IMR-90 (cell line): ENCODE data around the gene PHF20. TPM values are rescaled to one million over a fixed set of nuclear protein-coding genes. Genes with fewer than 3 reads are reported as not detected.

Experiments
- ATAC-seq: fragments of 200-7000 bp; cut with Tn5 transposase; 2 replicates; pipeline ENCODE4 v1.9.1; 2020; ENCODE audit warnings: low read depth, mild to moderate bottlenecking, moderate library complexity
- BruUV-seq: library from RNA; stranded (reverse); fragments of 400-500 nt; replicated peaks from 2 replicates; lab custom pipeline; 2021; lab: Mats Ljungman, UMichigan
- CTCF ChIA-PET: fragments of 300-600 bp; formaldehyde crosslinking; extraction: SDS; loops from one replicate; lab custom pipeline; 2021; ENCODE audit warnings: antibody characterized with exemption; lab: Yijun Ruan, JAX
- POLR2A ChIA-PET: fragments of 300-600 bp; sonication (Branson Sonifier 250); formaldehyde crosslinking; loops from one replicate; lab custom pipeline; 2022; ENCODE audit warnings: antibody characterized with exemption; ENCODE audit not compliant: unreplicated experiment; lab: Charles Lee
- DNase-seq: peaks from one replicate; pipeline ENCODE4 v3.0.0; 2013
- H2AFZ ChIP-seq: replicated peaks from 2 replicates; pipeline ENCODE3; 2013; ENCODE audit warnings: low read length, mild to moderate bottlenecking; ENCODE audit not compliant: poor library complexity
- H2AK5ac ChIP-seq: 2 replicates; pipeline ENCODE4 v1.6.1; 2013; ENCODE audit warnings: low read depth, low read length, inconsistent platforms
- H2AK9ac ChIP-seq: replicated peaks from 2 replicates; pipeline ENCODE3; 2013; ENCODE audit warnings: mild to moderate bottlenecking, low read depth, low read length, moderate library complexity; ENCODE audit not compliant: poor library complexity
- H2BK120ac ChIP-seq: 2 replicates; pipeline ENCODE4 v1.6.1; 2013; ENCODE audit warnings: low read depth, low read length, inconsistent platforms
- H2BK15ac ChIP-seq: 3 replicates; pipeline ENCODE4 v1.6.1; 2013; ENCODE audit warnings: low read depth, low read length, inconsistent platforms
- H2BK20ac ChIP-seq: 2 replicates; pipeline ENCODE4 v1.6.1; 2013; ENCODE audit warnings: low read depth, mild to moderate bottlenecking, inconsistent platforms, low read length, moderate library complexity
- H2BK5ac ChIP-seq: 2 replicates; pipeline ENCODE4 v1.6.1; 2013; ENCODE audit warnings: mild to moderate bottlenecking, low read depth, low read length, inconsistent platforms; ENCODE audit not compliant: poor library complexity, severe bottlenecking
- H3K14ac ChIP-seq: replicated peaks from 2 replicates; pipeline ENCODE4 v1.6.1; 2013; ENCODE audit warnings: low read depth, low read length, inconsistent platforms
- H3K18ac ChIP-seq: 2 replicates; pipeline ENCODE4 v1.6.1; 2013; ENCODE audit warnings: low read depth, low read length, control low read depth
- H3K23ac ChIP-seq: 2 replicates; pipeline ENCODE4 v1.6.1; 2013; ENCODE audit warnings: low read depth, low read length, inconsistent platforms
- H3K27ac ChIP-seq: 2 replicates; pipeline ENCODE4 v1.5.1; 2013; ENCODE audit warnings: mild to moderate bottlenecking, control low read depth, low read length; ENCODE audit not compliant: insufficient read depth
- H3K27me3 ChIP-seq: 2 replicates; pipeline ENCODE4 v1.6.1; 2013; ENCODE audit warnings: low read length; ENCODE audit not compliant: control insufficient read depth, insufficient read depth
- H3K36me3 ChIP-seq: 2 replicates; pipeline ENCODE4 v1.6.1; 2013; ENCODE audit warnings: low read length, mixed read lengths; ENCODE audit not compliant: control insufficient read depth, insufficient read depth
- H3K4ac ChIP-seq: 2 replicates; pipeline ENCODE4 v1.6.1; 2013; ENCODE audit warnings: low read depth, low read length, inconsistent platforms
- H3K4me1 ChIP-seq: 2 replicates; pipeline ENCODE4 v1.6.1; 2013; ENCODE audit warnings: low read length, mixed read lengths; ENCODE audit not compliant: control insufficient read depth, insufficient read depth
- H3K4me2 ChIP-seq: 2 replicates; pipeline ENCODE4 v1.6.1; 2013; ENCODE audit warnings: low read depth, mild to moderate bottlenecking, control low read depth, low read length, moderate library complexity
- H3K4me3 ChIP-seq: 2 replicates; pipeline ENCODE4 v1.5.1; 2013; ENCODE audit warnings: low read depth, mild to moderate bottlenecking, control low read depth, low read length, moderate library complexity; ENCODE audit not compliant: insufficient read depth
- H3K56ac ChIP-seq: 2 replicates; pipeline ENCODE4 v1.6.1; 2013; ENCODE audit warnings: low read length, inconsistent platforms; ENCODE audit not compliant: insufficient read depth; ENCODE audit errors: extremely low read depth
- H3K79me1 ChIP-seq, 2 experiments: 2 replicates each; pipeline ENCODE4 v1.6.1; 2013; ENCODE audit warnings: low read length in 2 of 2, inconsistent platforms in 1 of 2, low read depth in 1 of 2
- H3K9ac ChIP-seq: 2 replicates; pipeline ENCODE4 v1.6.1; 2013; ENCODE audit warnings: low read depth, low read length, control low read depth
- H3K9me1 ChIP-seq: 2 replicates; pipeline ENCODE4 v1.6.1; 2013; ENCODE audit warnings: low read length, inconsistent platforms; ENCODE audit not compliant: insufficient read depth
- H3K9me3 ChIP-seq: 2 replicates; pipeline ENCODE4 v1.6.1; 2013; ENCODE audit warnings: low read length; ENCODE audit not compliant: control insufficient read depth, insufficient read depth
- H4K20me1 ChIP-seq: 2 replicates; pipeline ENCODE4 v1.6.1; 2013; ENCODE audit warnings: low read length, inconsistent platforms; ENCODE audit not compliant: insufficient read depth
- H4K5ac ChIP-seq: 2 replicates; pipeline ENCODE4 v1.6.1; 2013; ENCODE audit warnings: mild to moderate bottlenecking, low read depth, low read length, control low read depth
- H4K8ac ChIP-seq, 2 experiments: 2 replicates each; pipeline ENCODE4 v1.6.1; 2013; ENCODE audit warnings: low read depth in 2 of 2, low read length in 2 of 2, control low read depth in 1 of 2, inconsistent platforms in 1 of 2
- H4K91ac ChIP-seq: 2 replicates; pipeline ENCODE4 v1.6.1; 2013; ENCODE audit warnings: low read depth, low read length, inconsistent platforms; ENCODE audit not compliant: insufficient read depth
- BHLHE40 ChIP-seq: fragments of 150-350 bp; IDR thresholded peaks from 2 replicates; pipeline ENCODE4 v1.6.1; 2016; ENCODE audit warnings: mild to moderate bottlenecking, low read depth, low read length
- CEBPB ChIP-seq: IDR thresholded peaks from 2 replicates; pipeline ENCODE4 v1.6.1; 2012; ENCODE audit warnings: low read depth, low read length, improper control_type of control experiment
- CHD1 ChIP-seq: IDR thresholded peaks from 2 replicates; pipeline ENCODE4 v1.6.1; 2012; ENCODE audit warnings: low read depth, low read length, improper control_type of control experiment
- FOS ChIP-seq: fragments of 150-350 bp; IDR thresholded peaks from 2 replicates; pipeline ENCODE4 v1.6.1; 2016; ENCODE audit warnings: low read depth, low read length
- MAFK ChIP-seq: IDR thresholded peaks from 2 replicates; pipeline ENCODE4 v1.6.1; 2012; ENCODE audit warnings: low read depth, low read length, improper control_type of control experiment
- MXI1 ChIP-seq: IDR thresholded peaks from 2 replicates; pipeline ENCODE4 v1.6.1; 2012; ENCODE audit warnings: low read depth, mild to moderate bottlenecking, low read length, moderate library complexity, borderline replicate concordance
- NFE2L2 ChIP-seq: fragments of 150-350 bp; IDR thresholded peaks from 2 replicates; pipeline ENCODE4 v1.6.1; 2016; ENCODE audit warnings: low read depth, mild to moderate bottlenecking, low read length
- POLR2A ChIP-seq: IDR thresholded peaks from 2 replicates; pipeline ENCODE4 v1.6.1; 2012; ENCODE audit warnings: mild to moderate bottlenecking, low read depth, low read length
- RAD21 ChIP-seq: IDR thresholded peaks from 2 replicates; pipeline ENCODE4 v1.6.1; 2012; ENCODE audit warnings: low read length, improper control_type of control experiment
- RFX5 ChIP-seq: IDR thresholded peaks from 2 replicates; pipeline ENCODE4 v1.8.0; 2012; ENCODE audit warnings: low read depth, mild to moderate bottlenecking, low read length, moderate library complexity
- SMC3 ChIP-seq: fragments of 150-350 bp; IDR thresholded peaks from 2 replicates; pipeline ENCODE4 v1.6.1; 2016; ENCODE audit warnings: low read depth, mild to moderate bottlenecking, antibody characterized with exemption, low read length, moderate library complexity
- WGBS, 2 experiments: methylation state at CpG; one replicate each; pipeline versions ENCODE4 v1.1.5 to v1.1.7; 2013; ENCODE audit warnings: missing lambda C conversion rate in 2 of 2; ENCODE audit not compliant: insufficient read length in 1 of 2; ENCODE audit errors: extremely low coverage in 2 of 2; 5-methylcytosine and 5-hydroxymethylcytosine counted together
- dilution Hi-C: fragments of 300-500 bp; cut with HindIII; formaldehyde crosslinking; loops from one replicate; pipeline ENCODE4 v1.14.3; 2018; ENCODE audit warnings: low sequenced_read_pairs; ENCODE audit not compliant: unreplicated experiment
- in situ Hi-C: fragments of 300-500 bp; cut with MboI; formaldehyde crosslinking; loops from 3 replicates; pipeline ENCODE4 v1.14.3; 2019; ENCODE audit warnings: low sequenced_read_pairs, inconsistent platforms, mixed read lengths
- intact Hi-C: fragments of 100-400 bp; cut with micrococcal nuclease; formaldehyde crosslinking; loops from 2 replicates; pipeline ENCODE4 v1.10.0; 2022
- polyA plus RNA-seq, 3 experiments: library from polyadenylated mRNA; depleted of rRNA; stranded (reverse); fragments of >200 nt; gene quantifications; 2 replicates each; pipeline ENCODE4 v1.2.3, GENCODE V29; 2012; ENCODE audit warnings: low replicate concordance in 1 of 3
- total RNA-seq: library from RNA; depleted of rRNA; stranded (reverse); fragments of >200 nt; gene quantifications from 2 replicates; pipeline ENCODE4 v1.2.3, GENCODE V29; 2012
- TF ChIP-seq, protein P1 (sequence below): fragments of 150-350 bp; IDR thresholded peaks from 2 replicates; pipeline ENCODE4 v1.6.1; 2016; ENCODE audit warnings: low read depth, mild to moderate bottlenecking, low read length, moderate library complexity, borderline replicate concordance
- TF ChIP-seq, protein P2 (sequence below): fragments of 150-350 bp; IDR thresholded peaks from 2 replicates; pipeline ENCODE4 v1.6.1; 2017; ENCODE audit warnings: mild to moderate bottlenecking, antibody characterized with exemption, low read length, low read depth

Gene PHF20
- total and polyA plus RNA-seq, 2 of the 4 experiments (the other 2 are of a cell fraction) = 22.0 to 22.5 TPM

DNA sequence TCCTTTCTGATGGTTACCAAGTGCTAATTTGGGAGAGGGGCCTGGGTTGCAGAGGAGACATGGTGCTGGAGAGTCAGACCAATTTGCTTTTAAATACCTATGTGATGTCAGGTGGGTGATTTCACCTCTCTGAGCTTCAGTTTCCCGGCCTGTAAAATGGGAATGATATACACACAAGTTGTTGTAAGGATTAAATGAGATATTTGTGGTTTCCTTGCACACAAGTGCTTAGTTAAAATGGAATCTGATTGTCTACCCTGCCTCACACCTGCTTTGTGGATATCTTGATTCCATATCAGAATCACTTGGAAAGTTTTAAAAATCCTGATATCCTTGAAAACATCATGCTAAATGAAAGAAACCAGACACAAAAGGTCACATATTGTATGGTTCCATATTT lies 138.0 kb downstream of the PHF20 start:
- H3K4me2 ChIP-seq = no peak overlapping the region
- POLR2A ChIA-PET = no interaction called here
- no peak overlapping the region for H4K91ac ChIP-seq
- peaks cover 48 to 59% of the 10 kb centered on the region in 2 experiments for H3K79me1 ChIP-seq
- no peak for TF ChIP-seq BHLHE40
- TF ChIP-seq CHD1 = no peak
- TF ChIP-seq SMC3 = no peak
- no peak for TF ChIP-seq MAFK
- no peak for TF ChIP-seq MXI1
- TF ChIP-seq FOS = no peak
- TF ChIP-seq, protein P1, sequence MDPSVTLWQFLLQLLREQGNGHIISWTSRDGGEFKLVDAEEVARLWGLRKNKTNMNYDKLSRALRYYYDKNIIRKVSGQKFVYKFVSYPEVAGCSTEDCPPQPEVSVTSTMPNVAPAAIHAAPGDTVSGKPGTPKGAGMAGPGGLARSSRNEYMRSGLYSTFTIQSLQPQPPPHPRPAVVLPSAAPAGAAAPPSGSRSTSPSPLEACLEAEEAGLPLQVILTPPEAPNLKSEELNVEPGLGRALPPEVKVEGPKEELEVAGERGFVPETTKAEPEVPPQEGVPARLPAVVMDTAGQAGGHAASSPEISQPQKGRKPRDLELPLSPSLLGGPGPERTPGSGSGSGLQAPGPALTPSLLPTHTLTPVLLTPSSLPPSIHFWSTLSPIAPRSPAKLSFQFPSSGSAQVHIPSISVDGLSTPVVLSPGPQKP = no peak
- TF ChIP-seq NFE2L2 = no peak
- TF ChIP-seq RAD21 = no peak
- TF ChIP-seq RFX5 = no peak
- no peak for TF ChIP-seq CEBPB
- TF ChIP-seq, protein P2, sequence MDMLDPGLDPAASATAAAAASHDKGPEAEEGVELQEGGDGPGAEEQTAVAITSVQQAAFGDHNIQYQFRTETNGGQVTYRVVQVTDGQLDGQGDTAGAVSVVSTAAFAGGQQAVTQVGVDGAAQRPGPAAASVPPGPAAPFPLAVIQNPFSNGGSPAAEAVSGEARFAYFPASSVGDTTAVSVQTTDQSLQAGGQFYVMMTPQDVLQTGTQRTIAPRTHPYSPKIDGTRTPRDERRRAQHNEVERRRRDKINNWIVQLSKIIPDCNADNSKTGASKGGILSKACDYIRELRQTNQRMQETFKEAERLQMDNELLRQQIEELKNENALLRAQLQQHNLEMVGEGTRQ = no peak
- no peak for TF ChIP-seq POLR2A
- no peak overlapping the region for H2BK120ac ChIP-seq
- no peak overlapping the region for H3K56ac ChIP-seq
- H4K8ac ChIP-seq = no peak overlapping the region
- H2BK20ac ChIP-seq = no peak overlapping the region
- no peak overlapping the region for H2AK9ac ChIP-seq
- CTCF ChIA-PET = no interaction called here
- no peaks in the 10 kb centered on the region for H3K4me1 ChIP-seq
- no peaks in the 10 kb centered on the region for H3K9me3 ChIP-seq
- dilution Hi-C loops (no loop called here), intact Hi-C loops (no loop called here), in situ Hi-C loops (loop anchor here (25.0 kb wide), 1 partner anchor 397 kb away; no protein-coding TSS in a partner anchor)
- H3K9ac ChIP-seq = no peak overlapping the region
- H2BK5ac ChIP-seq = no peak overlapping the region
- H2AFZ ChIP-seq = no peak overlapping the region
- no peak overlapping the region for H3K23ac ChIP-seq
- no peak overlapping the region for H3K14ac ChIP-seq
- H4K5ac ChIP-seq = no peak overlapping the region
- H3K18ac ChIP-seq = no peak overlapping the region
- WGBS, 2 experiments = no CpG with 5 or more reads among the region's 1 CpG
- no peak overlapping the region for H3K4me3 ChIP-seq
- ATAC-seq (no peak), DNase-seq (no peak)
- H4K20me1 ChIP-seq = peaks cover 6% of the 10 kb centered on the region; the same call in 1 of the 2 replicates
- no peak overlapping the region for H3K4ac ChIP-seq
- peaks cover 9% of the 10 kb centered on the region for H3K9me1 ChIP-seq
- no peaks in the 10 kb centered on the region for H3K27me3 ChIP-seq
- no TSS peak for BruUV-seq
- H3K36me3 ChIP-seq = peaks cover 33% of the 10 kb centered on the region
- H2AK5ac ChIP-seq = no peak overlapping the region
- no peak overlapping the region for H2BK15ac ChIP-seq
- no peak overlapping the region for H3K27ac ChIP-seq
